CD4-positive, alpha-beta T cell treated with Interleukin-10 for 1 hour (primary cell): Measurements from ENCODE around the gene IL3RA.
"Not testable (repeated sequence)": the region's sequence is repeated elsewhere in the genome, so short reads cannot be mapped to it uniquely, and the experiment has no call there.

Source experiments
- DNase-seq: peaks from one replicate; pipeline ENCODE4 v3.0.0-alpha.2; 2020

IL3RA gene

GRCh38 chrX:1332433-1332832 lies 4.2 kb upstream of the IL3RA start:
- not testable (repeated sequence) for DNase-seq

GRCh38 chrX:1334854-1335253 lies 1.7 kb upstream of the IL3RA start:
- DNase-seq = no peak

- no peak for DNase-seq
Observed at GRCh38 chrX:1336948-1337779, 579 bp downstream of the IL3RA start.

GRCh38 chrX:1341545-1342184 lies 5.1 kb downstream of the IL3RA start:
- DNase-seq = no peak

GRCh38 chrX:1349606-1350005 lies 13.0 kb downstream of the IL3RA start:
- DNase-seq = not testable (repeated sequence)

DNA sequence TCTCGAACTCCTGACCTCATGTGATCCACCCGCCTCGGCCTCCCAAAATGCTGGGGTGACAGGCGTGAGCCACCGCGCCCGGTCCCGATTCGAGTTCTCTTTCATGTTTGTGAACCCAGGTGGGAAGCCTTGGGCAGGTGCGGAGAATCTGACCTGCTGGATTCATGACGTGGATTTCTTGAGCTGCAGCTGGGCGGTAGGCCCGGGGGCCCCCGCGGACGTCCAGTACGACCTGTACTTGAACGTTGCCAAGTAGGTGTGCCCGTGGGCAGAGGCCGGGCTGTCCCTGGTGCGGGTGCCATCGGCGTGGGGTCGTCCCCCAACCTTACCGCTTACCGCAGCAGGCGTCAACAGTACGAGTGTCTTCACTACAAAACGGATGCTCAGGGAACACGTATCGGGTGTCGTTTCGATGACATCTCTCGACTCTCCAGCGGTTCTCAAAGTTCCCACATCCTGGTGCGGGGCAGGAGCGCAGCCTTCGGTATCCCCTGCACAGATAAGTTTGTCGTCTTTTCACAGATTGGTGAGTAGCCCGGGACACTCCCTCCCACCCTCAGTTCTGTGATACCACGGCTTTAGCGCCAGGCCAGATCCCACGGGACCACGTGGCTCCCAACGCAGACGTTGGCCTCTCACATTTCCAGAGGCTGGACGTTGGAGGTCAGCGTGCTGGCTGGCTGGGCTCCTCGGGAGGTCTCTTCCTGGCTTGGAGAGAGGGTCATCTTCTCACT lies 15.6 kb downstream of the IL3RA start:
- DNase-seq = no peak

DNA sequence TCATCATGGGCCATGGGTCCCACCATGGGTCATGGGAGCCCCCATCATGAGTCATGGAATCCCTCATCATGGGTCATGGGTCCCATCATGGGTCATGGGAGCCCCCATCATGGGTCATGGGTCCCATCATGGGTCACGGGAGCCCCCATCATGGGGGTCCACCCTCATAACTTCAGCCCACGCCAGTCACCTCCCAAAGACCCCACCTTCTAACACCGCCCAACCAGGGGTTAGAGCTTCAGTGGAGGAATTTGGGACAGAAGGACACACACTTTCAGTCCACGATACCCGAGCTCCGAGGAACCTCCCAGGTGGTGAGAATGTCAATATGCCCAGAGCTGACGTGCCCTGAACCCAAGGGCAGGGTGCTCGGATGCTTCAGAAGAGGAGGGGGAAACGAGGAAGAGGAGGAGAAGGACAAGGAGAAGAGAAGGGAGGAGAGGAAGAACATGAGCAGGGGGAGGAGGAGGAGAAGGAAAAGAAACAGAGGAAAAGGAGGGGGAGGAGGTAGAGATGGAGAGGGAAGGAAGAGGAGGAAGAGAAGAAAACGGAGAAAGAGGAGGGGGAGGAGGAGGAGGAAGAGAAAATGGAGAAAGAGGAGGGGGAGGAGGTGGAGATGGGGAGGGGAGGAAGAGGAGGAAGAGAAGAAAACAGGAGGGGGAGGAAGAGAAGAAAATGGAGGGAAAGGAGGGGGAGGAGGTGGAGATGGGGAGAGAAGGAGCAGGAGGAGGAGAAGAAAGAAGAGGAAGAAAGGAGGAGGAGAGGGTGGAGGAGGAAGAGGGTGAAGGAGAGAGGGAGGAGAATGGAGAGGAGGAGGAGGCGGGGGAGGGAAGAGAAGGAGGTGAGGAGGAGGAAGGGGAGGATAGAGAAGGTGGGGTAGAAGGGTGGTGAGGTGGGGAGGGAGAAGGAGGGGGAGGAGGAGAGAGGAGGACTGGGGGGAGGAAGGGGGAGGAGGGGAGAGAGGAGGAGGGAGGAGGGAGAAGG lies 17.7 kb downstream of the IL3RA start:
- DNase-seq = no peak

GRCh38 chrX:1355131-1356046 lies 18.8 kb downstream of the IL3RA start:
- no peak for DNase-seq

DNA sequence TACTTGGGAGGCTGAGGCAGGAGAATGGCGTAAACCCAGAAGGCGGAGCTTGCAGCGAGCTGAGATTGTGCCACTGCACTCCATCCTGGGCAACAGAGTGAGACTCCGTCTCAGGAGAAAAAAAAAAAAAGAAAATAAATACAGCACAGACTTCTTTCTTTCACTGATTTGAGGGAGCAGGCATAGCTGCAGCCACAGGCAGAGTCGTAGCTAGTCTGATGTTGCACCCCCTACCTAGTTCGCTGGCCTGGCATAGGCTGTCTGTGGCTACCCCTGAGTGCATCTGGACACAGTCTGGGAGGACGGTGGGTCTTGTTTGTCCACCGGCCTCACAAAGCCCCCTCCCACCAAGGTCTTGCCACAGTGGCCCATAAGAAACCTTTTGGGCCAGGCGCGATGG lies 21.4 kb downstream of the IL3RA start:
- no peak for DNase-seq

DNA sequence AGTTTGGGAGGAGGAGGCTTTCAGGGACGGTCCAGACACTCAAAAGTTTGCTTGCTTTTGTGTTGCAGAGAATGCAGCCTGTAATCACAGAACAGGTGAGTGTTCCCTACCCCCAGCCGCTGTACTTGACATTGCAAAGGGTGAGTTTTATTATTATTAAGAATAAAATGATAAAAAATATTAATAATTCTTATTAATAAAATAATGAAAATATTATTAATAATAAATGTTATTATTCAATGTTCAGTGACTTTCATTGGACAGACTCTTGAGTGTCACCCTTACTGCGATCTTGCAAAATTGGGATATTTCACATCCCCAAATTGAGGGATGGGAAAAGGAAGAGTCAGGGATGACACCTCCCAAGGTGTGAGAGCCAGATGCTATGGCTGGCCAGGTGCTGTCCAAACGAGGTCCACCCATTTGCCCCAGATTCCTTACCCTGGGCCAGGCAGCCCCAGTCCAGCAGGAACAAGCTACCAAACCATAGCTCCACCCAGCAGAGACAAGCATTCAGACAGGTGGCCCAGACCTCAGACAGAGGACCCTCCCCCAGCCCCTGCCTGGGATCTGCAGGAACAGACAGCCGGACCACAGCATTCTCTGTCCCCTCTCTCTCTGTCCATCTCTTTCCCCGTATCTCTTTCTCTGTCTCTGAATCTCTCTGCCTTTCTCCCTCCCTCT lies 22.4 kb downstream of the IL3RA start:
- no peak for DNase-seq

- no peak for DNase-seq
Observed at GRCh38 chrX:1359477-1359873, 22.9 kb downstream of the IL3RA start.

DNA sequence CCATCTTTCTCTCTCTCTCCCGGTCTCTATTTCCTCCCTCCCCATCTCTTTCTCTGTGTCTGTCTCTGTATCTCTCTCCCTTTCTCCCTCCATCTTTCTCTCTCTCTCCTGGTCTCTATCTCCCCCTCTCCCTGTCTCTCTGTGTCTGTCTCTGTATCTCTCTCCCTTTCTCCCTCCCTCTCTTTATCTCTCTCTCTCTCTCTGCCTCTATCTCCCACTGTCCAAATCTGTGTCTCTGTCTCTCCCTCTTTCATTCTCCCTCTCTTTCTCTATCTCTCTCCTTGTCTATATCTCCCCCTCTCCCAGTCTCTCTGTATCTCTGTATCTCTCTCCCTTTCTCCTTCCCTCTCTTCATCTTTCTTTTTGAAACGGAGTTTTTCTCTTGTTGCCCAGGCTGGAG lies 23.6 kb downstream of the IL3RA start:
- no peak for DNase-seq

DNA sequence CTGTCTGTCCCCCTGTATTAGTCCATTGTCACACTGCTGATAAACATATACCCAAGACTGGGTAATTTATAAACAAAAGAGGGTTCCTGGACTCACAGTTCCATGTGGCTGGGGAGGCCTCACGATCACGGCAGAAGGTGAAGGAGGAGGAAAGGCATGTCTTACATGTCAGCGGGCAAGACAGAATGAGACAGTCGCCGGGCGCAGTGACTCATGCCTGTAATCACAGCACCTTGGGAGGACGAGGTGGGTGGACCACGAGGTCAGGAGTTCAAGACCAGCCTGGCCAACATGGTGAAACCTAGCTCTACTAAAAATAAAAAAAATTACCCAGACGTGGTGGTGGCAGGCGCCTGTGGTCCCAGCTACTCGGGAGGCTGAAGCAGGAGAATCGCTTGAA lies 24.7 kb downstream of the IL3RA start:
- no peak for DNase-seq

DNA sequence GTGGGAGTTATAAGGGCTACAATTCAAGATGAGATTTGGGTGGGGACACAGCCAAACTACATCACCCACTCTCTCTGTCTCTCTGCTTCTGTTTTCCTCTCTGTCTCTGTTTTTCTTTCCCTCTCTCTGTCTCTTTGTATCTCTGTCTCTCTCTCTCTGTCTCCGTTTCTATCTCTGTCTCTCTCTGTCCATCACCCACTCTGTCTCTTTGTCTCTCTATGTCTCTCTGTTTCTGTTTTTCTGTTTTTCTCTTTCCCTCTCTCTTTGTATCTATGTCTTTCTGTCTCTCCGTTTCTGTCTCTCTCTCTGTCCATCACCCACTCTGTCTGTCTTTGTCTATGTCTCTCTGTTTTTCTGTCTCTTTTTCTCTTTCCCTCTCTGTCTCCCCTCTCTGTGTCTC lies 25.3 kb downstream of the IL3RA start:
- no peak for DNase-seq

DNA sequence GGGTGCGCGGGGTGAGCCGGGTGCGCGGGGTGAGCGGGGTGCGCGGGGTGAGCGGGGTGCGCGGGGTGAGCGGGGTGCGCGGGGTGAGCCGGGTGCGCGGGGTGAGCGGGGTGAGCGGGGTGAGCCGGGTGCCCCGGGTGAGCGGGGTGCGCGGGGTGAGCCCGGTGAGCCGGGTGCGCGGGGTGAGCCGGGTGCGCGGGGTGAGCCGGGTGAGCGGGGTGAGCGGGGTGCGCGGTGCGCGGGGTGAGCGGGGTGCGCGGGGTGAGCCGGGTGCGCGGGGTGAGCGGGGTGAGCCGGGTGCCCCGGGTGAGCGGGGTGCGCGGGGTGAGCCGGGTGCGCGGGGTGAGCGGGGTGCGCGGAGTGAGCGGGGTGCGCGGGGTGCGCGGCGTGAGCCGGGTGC lies 29.8 kb downstream of the IL3RA start:
- DNase-seq = not testable (repeated sequence)

- DNase-seq = no peak
Observed at GRCh38 chrX:1368385-1368698, 31.8 kb downstream of the IL3RA start.

GRCh38 chrX:1378306-1378759 lies 41.7 kb downstream of the IL3RA start:
- no peak for DNase-seq

DNA sequence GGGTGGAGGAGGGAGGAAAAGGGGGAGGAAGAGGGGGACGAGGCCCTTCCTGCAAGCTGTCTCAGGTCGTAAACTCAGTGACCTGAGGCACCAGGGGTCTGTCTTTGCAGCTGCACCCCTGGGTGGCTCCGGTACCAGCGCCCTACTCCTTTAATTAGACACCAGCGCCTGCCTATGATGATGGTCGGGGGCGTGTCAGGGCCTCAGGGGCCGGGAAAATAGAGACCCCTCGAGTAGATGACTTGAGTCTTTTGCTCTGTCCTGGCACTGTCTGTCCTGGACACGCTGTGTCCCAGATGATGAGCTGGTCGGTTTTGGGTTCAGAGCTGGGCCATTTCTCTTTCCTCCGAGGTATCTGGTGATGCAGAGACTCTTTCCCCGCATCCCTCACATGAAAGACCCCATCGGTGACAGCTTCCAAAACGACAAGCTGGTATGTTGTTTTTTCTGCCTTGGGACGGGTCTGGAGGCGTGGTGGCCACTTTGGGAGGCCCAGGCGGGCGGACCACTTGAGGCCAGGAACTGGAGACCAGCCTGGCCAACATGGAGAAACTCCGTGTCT lies 44.2 kb downstream of the IL3RA start:
- no peak for DNase-seq

- no peak for DNase-seq
Observed at GRCh38 chrX:1384658-1385252, 48.2 kb downstream of the IL3RA start.
